Stimulated activated CD4-positive, alpha-beta T cell treated with anti-CD3 and anti-CD28 coated beads, Interleukin-15, amount 100 ng/mL, for 24 hours (primary cell): ENCODE results near the gene FOXJ3.

Experiments
- DNase-seq: peaks from one replicate; pipeline ENCODE4 v3.0.0-alpha.2; 2020

Gene FOXJ3

GRCh38 chr1:42183210-42183956, 151.7 kb downstream of the FOXJ3 start:
- DNase-seq, result no peak

GRCh38 chr1:42181687-42182086, 153.3 kb downstream of the FOXJ3 start:
- DNase-seq, result no peak

GRCh38 chr1:42179900-42180329, 155.1 kb downstream of the FOXJ3 start:
- no peak for DNase-seq

GRCh38 chr1:42179275-42179674, 155.8 kb downstream of the FOXJ3 start:
- no peak for DNase-seq

GRCh38 chr1:42178249-42178648, 156.8 kb downstream of the FOXJ3 start:
- DNase-seq, result no peak

- DNase-seq, result no peak
These were observed 157.5 kb downstream of the FOXJ3 start for GRCh38 chr1:42177541-42177981.

- no peak for DNase-seq
These were observed 158.0 kb downstream of the FOXJ3 start for GRCh38 chr1:42176902-42177519.

GRCh38 chr1:42175314-42176054, 159.6 kb downstream of the FOXJ3 start:
- no peak for DNase-seq

GRCh38 chr1:42173961-42174735, 160.9 kb downstream of the FOXJ3 start:
- no peak for DNase-seq

GRCh38 chr1:42173155-42173933, 161.7 kb downstream of the FOXJ3 start:
- peak; percentile 72 for DNase-seq

GRCh38 chr1:42172381-42173133, 162.5 kb downstream of the FOXJ3 start:
- DNase-seq, result no peak

GRCh38 chr1:42171679-42172266, 163.3 kb downstream of the FOXJ3 start:
- DNase-seq, result no peak

GRCh38 chr1:42170779-42171621, 164.0 kb downstream of the FOXJ3 start:
- no peak for DNase-seq

- no peak for DNase-seq
These were observed 166.3 kb downstream of the FOXJ3 start for GRCh38 chr1:42168763-42169162.

GRCh38 chr1:42168391-42168670, 166.7 kb downstream of the FOXJ3 start:
- DNase-seq, result no peak

- no peak for DNase-seq
These were observed 167.2 kb downstream of the FOXJ3 start for GRCh38 chr1:42167611-42168390.

- DNase-seq, result no peak
These were observed 169.4 kb downstream of the FOXJ3 start for GRCh38 chr1:42165511-42166210.

GRCh38 chr1:42164551-42165420, 170.2 kb downstream of the FOXJ3 start, which contains the start of gene GUCA2A:
GUCA2A (minus strand) TSS chr1:42164745; CDS start chr1:42164712, 33 bp downstream.
- DNase-seq, result no peak
